Measurements from ENCODE around the gene ZNG1A. TPM values are rescaled to one million over a fixed set of nuclear protein-coding genes. Genes with fewer than 3 reads are reported as not detected.
"Not testable (repeated sequence)": the region's sequence is repeated elsewhere in the genome, so short reads cannot be mapped to it uniquely, and the experiment has no call there.

Gene ZNG1A
- total RNA-seq, 1 donor from 2014 or later: 24.2 TPM

- ATAC-seq: not testable (repeated sequence)
Observed at GRCh38 chr9:169757-170156, 9.1 kb downstream of the ZNG1A start.

GRCh38 chr9:159871-160270 is 19.0 kb downstream of the ZNG1A start:
- ATAC-seq: not testable (repeated sequence)

GRCh38 chr9:151173-151572 is 27.7 kb downstream of the ZNG1A start:
- ATAC-seq: not testable (repeated sequence)

GRCh38 chr9:139880-140279 is 39.0 kb downstream of the ZNG1A start:
- not testable (repeated sequence) for ATAC-seq

GRCh38 chr9:117995-118467 is 60.8 kb downstream of the ZNG1A start, which contains the start of gene FOXD4:
FOXD4 (minus strand) TSS chr9:118417; CDS start chr9:118119, 298 bp downstream.
- ATAC-seq: not testable (repeated sequence)

GRCh38 chr9:117144-117994 is 61.5 kb downstream of the ZNG1A start:
- ATAC-seq: not testable (repeated sequence)

- ATAC-seq: not testable (repeated sequence)
Observed at GRCh38 chr9:116239-117077, 62.4 kb downstream of the ZNG1A start.

- not testable (repeated sequence) for ATAC-seq
Observed at GRCh38 chr9:115118-115451, 63.8 kb downstream of the ZNG1A start.

GRCh38 chr9:114267-115117 is 64.4 kb downstream of the ZNG1A start:
- ATAC-seq: peak; percentile 73

- peak; percentile 69 for ATAC-seq
Observed at GRCh38 chr9:113468-114266, 65.2 kb downstream of the ZNG1A start.

GRCh38 chr9:112589-113467 is 66.0 kb downstream of the ZNG1A start:
- not testable (repeated sequence) for ATAC-seq

- not testable (repeated sequence) for ATAC-seq
Observed at GRCh38 chr9:110672-111071, 68.2 kb downstream of the ZNG1A start.

GRCh38 chr9:109540-109939 is 69.3 kb downstream of the ZNG1A start:
- not testable (repeated sequence) for ATAC-seq

- ATAC-seq: peak; percentile 50
Observed at GRCh38 chr9:108742-109495, 69.9 kb downstream of the ZNG1A start.

- not testable (repeated sequence) for ATAC-seq
Observed at GRCh38 chr9:105991-106390, 72.9 kb downstream of the ZNG1A start.

GRCh38 chr9:100430-100829 is 78.4 kb downstream of the ZNG1A start:
- ATAC-seq: not testable (repeated sequence)

- ATAC-seq: not testable (repeated sequence)
Observed at GRCh38 chr9:99867-100266, 79.0 kb downstream of the ZNG1A start.

GRCh38 chr9:98775-99174 is 80.1 kb downstream of the ZNG1A start:
- ATAC-seq: not testable (repeated sequence)

- ATAC-seq: not testable (repeated sequence)
Observed at GRCh38 chr9:94992-95391, 83.9 kb downstream of the ZNG1A start.
